GM12892 (cell line): ENCODE results near the gene SLIT3.

Experiments
- DNase-seq: peaks from one replicate; pipeline ENCODE4 v3.0.0; 2011; ENCODE audit not compliant: insufficient read length
- FAIRE-seq: peaks from 2 replicates; lab custom pipeline; 2011; peaks lifted over from hg19 to GRCh38; lab: Jason Lieb, UNC
- POLR2A ChIP-seq: IDR thresholded peaks from 2 replicates; pipeline ENCODE4 v1.6.1; 2011; ENCODE audit warnings: low read depth, low read length, control low read depth
- POLR2AphosphoS5 ChIP-seq: IDR thresholded peaks from 2 replicates; pipeline ENCODE4 v1.6.1; 2011; ENCODE audit warnings: low read depth, low read length, control low read depth
- TAF1 ChIP-seq: IDR thresholded peaks from 2 replicates; pipeline ENCODE4 v1.6.1; 2011; ENCODE audit warnings: low read depth, mild to moderate bottlenecking, control low read depth, low read length, borderline replicate concordance

Gene SLIT3

GRCh38 chr5:168860503-168860902 lies 440.4 kb downstream of the SLIT3 start:
- TF ChIP-seq POLR2A (no peak), POLR2AphosphoS5 (no peak), TAF1 (no peak)
- FAIRE-seq (no peak), DNase-seq (no peak)

- no peak for FAIRE-seq
- TF ChIP-seq TAF1 (no peak), POLR2AphosphoS5 (no peak), POLR2A (no peak)
- DNase-seq, result no peak
Measured at GRCh38 chr5:168860081-168860480, 440.9 kb downstream of the SLIT3 start.

DNA sequence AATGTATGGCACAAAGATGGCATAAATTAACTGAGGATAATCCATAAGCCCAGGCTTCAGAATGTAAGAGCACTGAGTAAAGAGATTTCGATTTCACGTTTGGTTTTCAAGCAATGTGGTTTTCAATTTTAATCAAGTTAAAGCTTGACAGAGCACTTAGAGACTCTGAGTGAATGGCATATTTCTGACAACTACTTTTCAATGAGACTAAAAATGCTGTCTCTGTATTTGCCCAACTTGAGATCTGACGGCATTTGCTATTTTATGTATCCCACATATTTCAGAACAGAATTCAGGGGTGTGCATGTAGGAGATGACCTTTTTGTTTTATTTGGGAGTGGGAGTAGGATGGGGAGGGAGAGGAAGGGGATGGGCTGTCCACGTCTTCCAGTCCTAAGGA lies 441.5 kb downstream of the SLIT3 start:
- DNase-seq (no peak), FAIRE-seq (no peak)
- no peak for TF ChIP-seq POLR2A
- no peak for TF ChIP-seq TAF1
- TF ChIP-seq POLR2AphosphoS5, result no peak

DNA sequence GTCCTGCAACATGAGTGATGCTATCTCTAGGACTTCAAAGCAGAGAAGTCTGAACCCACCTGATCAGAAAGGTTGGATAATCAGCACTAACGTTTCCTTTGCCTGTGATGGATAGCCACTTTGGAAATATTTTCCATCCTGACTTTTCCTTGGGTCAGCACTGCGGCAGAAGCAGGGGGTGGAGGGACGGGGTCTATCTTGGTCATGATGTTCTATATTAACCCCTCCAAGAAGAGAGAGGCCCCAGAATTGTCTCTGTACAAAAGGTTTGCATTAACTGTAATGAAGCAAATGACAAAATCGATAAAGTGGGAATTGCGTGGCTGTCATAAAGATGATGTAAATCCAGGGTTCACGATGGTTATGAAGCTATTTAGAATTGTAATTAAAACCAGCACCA lies 441.9 kb downstream of the SLIT3 start:
- FAIRE-seq (no peak), DNase-seq (no peak)
- TF ChIP-seq POLR2A, result no peak

GRCh38 chr5:168858371-168858770 lies 442.6 kb downstream of the SLIT3 start:
- DNase-seq (no peak), FAIRE-seq (no peak)
- TF ChIP-seq POLR2A, result no peak
- no peak for TF ChIP-seq POLR2AphosphoS5

DNA sequence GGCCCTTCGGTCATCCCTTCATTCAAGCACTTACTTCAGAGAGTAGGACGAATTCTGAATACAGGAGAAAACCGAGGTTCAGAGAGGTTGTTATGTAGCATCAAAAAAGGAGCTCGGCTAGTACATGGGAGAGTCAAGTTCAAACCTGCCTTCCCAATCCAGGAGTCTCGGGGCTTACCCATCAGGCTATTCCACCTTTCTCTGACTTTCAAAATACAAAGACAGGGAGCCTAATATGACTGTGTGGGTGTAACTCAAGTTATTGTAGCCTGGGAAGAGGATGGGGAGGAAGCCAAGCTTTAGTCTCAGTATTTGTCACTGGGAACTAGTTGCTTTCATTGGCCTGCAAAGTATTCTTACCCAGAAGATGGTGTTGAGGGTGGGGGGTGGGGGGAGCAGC lies 447.0 kb downstream of the SLIT3 start:
- no peak for DNase-seq
- no peak for TF ChIP-seq TAF1
- TF ChIP-seq POLR2AphosphoS5, result no peak
- TF ChIP-seq POLR2A, result no peak
- FAIRE-seq, result no peak

- no peak for FAIRE-seq
- TF ChIP-seq POLR2AphosphoS5 (no peak), POLR2A (no peak), TAF1 (no peak)
- no peak for DNase-seq
Measured at GRCh38 chr5:168852329-168852728, 448.6 kb downstream of the SLIT3 start.

DNA sequence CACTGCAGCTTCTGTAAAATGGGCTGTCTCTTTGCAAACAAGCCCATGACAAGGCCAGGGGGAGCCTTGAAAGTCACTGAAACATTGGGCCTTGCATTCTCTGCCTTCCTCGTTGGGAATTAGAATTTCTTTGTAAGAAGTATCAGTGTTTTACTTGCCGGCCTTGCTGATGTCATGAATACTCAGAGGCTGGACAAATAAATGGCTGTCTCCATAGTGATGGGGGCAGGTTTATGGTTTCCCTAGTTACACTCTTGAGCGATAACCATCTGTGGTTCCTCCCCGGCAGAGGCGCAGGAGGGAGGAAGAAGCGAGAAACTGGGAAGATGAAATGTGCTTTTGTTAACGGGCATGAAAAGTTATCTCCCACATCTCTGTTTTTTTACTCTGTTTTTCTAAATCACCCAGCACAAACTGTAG lies 449.0 kb downstream of the SLIT3 start:
- TF ChIP-seq POLR2AphosphoS5 (no peak), POLR2A (no peak), TAF1 (no peak)
- FAIRE-seq (no peak), DNase-seq (no peak)

DNA sequence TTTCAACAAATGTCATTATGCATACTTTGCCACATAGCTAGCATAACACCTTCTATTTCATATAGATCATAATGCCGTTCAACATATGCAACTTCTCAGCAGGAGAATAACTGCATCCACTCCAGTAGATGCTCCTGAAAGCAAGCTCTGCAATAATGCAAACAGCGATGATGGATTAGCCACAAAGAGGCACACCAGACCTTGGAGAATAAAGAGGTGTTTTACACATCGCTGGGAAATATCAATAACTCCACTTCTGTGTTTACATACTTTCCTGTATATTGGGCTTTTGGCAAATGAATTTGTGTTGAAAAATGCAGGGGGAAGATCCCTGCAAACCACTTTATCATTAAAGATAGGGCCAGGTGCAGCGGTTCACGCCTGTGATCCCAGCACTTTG lies 450.3 kb downstream of the SLIT3 start:
- DNase-seq (no peak), FAIRE-seq (no peak)

GRCh38 chr5:168848569-168848968 lies 452.4 kb downstream of the SLIT3 start:
- FAIRE-seq, result no peak
- TF ChIP-seq POLR2AphosphoS5, result no peak
- TF ChIP-seq POLR2A, result no peak
- TF ChIP-seq TAF1, result no peak

More for the DNA sequence above, 450.3 kb downstream of the SLIT3 start:
- TF ChIP-seq POLR2A, result no peak
- no peak for TF ChIP-seq POLR2AphosphoS5
- TF ChIP-seq TAF1, result no peak

GRCh38 chr5:168847511-168848073 lies 453.3 kb downstream of the SLIT3 start:
- TF ChIP-seq POLR2AphosphoS5 (no peak), TAF1 (no peak), POLR2A (no peak)
- FAIRE-seq (no peak), DNase-seq (no peak)

More at GRCh38 chr5:168848569-168848968, 452.4 kb downstream of the SLIT3 start:
- no peak for DNase-seq

DNA sequence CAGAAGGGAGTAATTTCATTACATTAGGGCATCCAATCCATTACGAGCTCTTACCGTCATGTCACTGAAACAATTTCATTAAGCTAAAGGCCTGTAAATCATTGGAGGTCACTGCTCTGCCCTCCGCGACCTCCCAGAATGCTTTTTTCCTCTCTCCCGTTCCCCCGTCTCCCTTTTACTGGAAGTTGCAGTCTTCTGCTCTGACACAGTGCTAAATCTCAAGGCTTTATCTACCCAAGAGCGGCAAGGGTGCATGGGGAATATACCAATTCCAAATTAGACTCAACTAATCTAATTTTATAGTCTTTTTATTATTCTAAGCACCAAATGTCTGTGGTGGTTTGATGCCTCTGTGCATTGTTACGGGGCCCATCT lies 456.0 kb downstream of the SLIT3 start:
- DNase-seq (no peak), FAIRE-seq (no peak)
- no peak for TF ChIP-seq POLR2AphosphoS5
- no peak for TF ChIP-seq TAF1
- TF ChIP-seq POLR2A, result no peak
